Measurements from ENCODE around the gene WAS.

The WAS gene

DNA sequence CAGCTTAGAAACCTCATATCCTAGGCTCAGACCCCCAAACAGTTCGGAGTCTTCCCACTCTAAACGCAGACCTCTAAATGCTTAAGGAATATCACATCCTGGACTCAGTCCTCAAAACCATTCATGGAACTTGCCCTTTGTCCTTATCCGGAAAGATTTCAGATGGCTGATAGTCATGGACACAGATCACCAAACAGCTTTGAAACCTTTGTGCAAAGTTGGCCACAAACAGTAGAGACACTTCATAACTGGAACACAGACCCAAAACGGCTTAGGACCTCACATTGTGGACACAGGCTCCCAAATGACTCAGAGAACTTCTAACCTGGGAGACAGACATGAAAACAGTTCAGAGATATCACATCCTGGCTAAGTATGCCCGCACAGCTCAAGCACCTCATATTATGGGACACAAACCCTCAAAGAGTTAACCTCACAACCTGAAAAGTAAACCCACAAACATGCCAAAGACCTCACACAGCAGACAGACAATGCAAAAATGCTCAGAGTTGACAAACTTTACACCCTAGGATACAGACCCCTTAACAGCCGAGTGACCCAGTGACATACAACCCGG is 28.4 kb downstream of the WAS start:
- DNase-seq (ENCODE audit: low spot score), result no peak

DNA sequence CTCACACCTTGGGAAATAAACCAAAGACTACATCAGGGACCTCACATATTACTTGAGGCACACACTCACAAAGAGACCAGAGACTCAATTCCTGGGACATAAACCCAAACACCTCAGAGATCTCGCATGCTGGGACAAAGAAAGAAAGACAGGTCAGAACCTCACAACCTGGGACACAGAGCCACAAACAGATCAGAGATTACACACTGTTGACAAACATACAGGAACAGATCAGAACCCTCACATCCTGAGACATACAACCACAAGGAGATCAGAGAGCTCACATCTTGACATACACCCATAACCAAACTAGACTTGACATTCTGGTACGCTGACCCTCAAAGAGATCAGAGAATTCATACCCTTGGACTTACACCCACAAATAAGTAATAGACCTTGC is 30.2 kb downstream of the WAS start:
- DNase-seq (ENCODE audit: low spot score), result no peak

DNA sequence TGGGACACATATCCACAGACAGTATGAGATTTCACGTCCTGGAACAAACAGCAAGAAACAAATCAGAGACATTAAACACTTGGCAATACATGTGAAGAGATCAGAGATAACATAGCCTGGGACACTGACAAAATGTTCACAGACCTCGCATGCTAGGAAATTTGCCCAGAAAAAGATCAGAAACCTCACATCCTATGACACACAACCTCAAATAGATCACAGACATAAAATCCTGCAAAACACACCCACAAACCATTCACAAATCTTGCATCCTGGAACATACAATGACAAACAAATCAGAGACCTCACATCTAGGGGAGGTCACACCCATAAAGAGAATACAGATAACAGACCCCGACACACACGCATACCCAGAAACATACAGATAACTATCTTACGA is 31.0 kb downstream of the WAS start:
- DNase-seq (ENCODE audit: low spot score), result no peak

DNA sequence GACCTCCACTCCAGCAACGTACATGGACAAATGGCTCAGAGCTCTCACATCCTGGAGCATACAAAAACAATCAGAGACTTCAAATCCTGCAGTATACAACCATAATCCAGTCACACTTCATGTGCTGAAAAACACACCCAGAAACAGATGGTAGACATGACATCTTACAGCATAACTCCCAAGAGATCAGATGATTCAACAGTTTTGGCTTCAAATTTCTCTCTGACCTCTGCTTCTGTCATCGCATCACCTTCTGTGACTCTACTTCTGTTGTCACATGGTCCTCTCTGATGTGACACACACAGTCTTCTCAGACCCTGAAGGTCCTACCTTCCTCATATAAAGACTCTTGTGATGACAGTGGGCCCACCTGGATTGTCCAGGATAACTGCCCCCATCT is 31.5 kb downstream of the WAS start:
- peak; percentile 53 for DNase-seq (ENCODE audit: low spot score)

DNA sequence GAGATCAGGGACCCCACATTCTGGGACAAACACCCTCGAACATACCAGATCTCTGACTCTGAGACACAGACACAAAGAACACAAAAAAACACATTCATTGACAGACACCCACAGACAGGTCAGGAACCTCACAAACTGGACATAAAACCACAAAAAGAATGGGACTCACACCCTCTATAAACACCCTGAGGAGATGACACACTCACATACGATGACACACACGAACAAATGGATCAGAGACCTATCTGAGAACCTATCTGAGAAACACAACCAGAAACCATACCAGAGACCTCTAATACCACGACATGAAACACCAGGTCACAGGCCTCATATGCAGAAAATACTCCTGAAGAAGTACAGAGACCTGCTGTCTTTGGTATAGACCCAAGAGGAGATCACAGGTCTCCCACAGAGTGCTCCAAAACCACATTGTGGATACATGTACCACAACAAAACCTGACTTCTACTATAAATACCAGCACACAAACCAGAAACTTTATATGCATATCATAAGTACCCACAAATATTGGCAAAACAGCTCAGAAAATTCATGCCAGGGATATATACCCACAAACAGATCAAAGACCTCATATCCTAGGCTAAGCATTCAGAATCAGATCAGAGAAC is 32.4 kb downstream of the WAS start:
- DNase-seq (ENCODE audit: low spot score), result no peak

DNA sequence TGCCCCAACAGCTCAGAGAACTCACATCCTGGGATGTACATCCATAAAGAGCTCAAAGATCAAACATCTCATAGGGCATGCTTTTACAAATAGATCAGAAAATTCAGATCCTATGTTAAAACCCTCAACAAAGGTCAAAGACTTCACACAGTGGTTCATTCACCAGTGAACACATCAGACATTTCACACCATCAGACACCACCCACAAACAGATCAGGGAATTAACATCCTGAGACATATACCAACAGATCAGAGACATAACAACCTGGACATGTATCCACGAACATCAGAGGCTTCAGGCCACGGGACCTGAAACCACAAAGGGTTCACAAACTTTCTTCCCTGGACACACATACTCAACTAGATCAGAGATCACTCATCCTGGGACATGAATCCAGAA is 36.4 kb downstream of the WAS start:
- no peak for DNase-seq (ENCODE audit: low spot score)

DNA sequence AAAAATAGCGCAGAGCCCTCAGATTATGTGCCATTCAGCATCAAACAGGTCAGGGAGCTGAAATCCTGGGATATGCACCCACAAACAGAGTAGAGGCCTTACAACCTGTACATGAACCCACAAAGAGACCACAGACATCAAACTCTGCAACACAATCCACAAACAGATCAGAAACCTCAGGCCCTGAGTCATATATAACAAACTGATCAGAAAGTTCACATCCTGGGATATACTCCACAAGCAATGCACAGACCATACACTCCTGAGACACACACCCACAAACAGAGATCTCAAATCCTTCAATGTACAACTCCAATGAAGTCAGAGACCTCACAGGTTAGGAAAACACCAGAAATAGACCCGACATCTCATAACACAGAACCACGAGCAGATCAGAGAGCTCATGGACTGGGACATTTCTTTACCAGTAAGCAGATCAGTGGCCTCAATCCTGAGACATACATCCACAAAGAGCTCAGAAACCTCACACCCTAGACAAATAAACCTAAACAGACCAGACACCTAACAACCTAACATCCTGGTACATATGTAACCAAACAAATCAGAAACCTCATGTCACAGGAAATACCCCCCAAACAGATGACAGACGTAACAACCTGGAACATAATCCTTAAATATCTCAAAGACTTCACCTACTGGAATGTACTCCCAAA is 37.1 kb downstream of the WAS start:
- no peak for DNase-seq (ENCODE audit: low spot score)

DNA sequence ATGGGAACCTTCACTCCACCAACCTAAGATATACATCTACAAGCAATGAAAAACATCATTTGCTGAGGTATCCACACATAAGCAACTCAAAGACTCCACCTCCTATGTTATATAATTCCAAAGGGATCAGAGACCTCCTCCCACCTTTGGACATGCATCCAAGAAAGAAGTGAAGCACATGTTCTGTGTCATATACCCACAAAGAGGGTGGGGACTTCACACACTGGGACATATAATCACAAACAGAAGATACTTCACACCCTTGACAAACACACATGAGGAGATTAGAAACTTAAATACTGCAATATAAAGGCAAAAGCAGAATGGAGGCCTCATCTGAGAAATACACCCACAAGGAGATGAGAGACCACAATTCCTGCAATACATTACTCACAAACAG is 38.3 kb downstream of the WAS start:
- no peak for DNase-seq (ENCODE audit: low spot score)

DNA sequence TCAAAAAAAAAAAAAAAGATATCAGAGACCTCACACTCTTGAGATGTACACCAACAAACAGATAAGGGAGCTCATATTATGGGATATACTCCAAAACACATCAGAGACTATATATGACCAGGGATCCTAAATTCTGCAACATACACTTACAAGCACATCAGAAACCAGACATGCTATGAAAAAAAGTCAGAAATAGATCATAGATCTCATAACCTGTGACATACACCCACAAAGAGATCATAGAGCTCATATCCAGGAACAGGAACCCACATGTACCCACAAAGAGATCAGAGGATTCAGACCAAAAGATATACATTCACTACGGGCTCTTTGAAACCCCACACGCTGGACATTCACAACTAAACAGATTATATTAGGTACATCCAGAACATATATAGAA is 43.0 kb downstream of the WAS start:
- DNase-seq (ENCODE audit: low spot score), result no peak

DNA sequence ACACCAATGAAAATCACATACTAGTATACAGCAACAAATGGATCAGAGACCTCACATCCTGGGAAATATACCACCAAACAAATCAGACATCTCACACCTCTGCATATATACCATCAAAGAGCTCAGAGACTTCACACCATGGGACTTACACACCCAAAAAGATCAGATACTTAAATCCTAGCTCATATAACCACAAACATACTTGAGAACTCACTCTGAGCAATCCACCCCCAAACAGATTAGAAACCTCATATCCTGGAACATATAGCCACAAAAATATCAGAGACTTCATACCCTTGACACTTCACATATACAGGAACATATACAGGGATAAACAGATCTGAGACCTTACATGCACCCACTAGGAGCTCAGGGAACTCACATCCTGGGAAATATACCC is 45.1 kb downstream of the WAS start:
- DNase-seq (ENCODE audit: low spot score), result no peak

DNA sequence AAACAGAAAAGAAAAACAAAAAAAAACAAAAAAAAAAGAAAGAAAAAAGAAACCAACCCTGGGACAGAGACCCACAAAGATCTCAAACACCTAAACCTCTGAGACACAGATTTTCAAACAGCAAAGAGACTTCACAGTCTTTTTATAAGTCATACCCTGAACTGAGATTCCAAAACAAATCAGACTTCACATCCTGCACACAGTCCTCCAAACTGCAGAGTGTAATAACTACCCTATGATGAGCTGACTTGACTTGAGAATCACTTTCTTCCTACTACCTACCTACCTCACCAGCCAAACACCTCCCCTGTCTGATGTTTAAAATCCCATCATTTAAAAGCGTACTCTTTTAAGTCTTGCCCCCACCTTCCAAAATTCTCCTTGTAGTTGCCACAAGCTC is 52.7 kb downstream of the WAS start:
- DNase-seq (ENCODE audit: low spot score), result no peak

DNA sequence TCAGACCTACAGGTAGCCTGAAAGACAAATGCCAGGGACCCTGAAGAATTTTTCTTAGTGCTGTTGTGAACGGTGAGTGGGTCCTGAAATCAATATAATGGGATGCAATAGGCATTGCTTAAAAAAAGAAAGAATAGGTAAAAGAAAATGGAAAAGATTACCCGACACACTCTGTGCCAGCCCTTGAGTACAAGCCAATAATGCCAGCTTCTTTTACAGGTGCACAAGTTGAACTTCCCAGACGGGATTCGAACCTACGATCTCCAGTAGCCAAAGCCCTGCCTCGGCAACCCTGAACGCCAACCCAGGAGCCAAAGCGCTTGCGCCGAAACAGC is 53.2 kb downstream of the WAS start:
- DNase-seq (ENCODE audit: low spot score), result no peak

DNA sequence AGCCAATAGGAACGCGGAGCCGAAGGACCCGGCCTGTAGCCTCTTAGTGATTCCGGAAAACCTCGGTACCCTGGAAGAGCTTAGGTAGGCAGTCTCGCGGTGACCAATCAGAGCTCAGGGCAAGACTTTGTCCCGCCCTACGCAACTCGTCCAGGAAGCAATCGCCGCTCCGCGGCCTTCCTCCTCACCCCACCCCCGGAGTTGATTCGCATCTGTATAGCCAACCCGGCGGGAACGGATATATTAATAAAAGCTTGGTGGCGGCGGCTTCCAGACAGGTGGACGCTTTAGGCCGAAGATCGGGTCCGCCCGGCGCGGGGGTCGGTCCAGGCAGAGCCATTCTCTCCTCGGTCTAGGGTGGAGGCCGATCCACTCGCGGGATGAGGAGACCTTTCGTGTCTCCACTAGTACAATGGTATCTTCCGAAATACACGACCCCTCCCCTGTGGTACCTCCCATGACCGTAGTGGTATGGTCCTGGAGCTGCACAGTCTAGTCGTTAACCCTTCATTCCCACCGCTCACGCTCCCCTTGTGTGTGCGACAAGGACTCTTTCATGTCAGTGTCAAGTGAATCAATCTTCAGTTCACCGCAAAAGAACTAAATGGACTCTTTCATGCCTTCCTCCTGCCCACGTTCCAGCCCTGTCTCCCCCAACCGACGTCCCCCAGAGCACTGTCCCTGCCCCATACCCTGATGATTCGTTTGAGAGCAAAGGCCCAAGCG is 53.8 kb downstream of the WAS start:
- peak; percentile 97 for DNase-seq (ENCODE audit: low spot score)

DNA sequence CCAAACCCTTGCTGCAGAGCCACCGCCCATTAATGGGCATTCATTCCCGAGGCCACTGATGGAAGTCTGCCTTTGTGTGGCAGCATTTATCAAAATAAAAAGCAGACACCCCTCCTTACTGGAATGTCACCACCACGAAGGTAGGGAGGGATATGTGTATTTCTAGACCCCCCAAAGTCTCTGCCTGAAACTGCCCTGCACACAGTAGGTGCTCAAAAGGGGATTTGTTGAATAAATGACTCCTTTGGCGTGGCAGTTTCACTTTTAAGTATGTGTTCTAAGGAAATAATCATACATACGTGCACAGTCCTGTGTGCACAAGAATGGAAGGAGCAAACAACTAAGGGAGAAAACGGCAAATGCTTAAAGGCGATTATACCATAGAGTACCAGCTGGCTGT is 54.3 kb downstream of the WAS start:
- DNase-seq (ENCODE audit: low spot score), result no peak

All from AG08395 (cell line).